ENCODE results near the gene NDST1. TPM values are rescaled to one million over a fixed set of nuclear protein-coding genes. Genes with fewer than 3 reads are reported as not detected.

The NDST1 gene
- polyA plus RNA-seq, 1 of the 3 experiments (the other 2 are of a cell fraction) = 29.2 TPM

DNA sequence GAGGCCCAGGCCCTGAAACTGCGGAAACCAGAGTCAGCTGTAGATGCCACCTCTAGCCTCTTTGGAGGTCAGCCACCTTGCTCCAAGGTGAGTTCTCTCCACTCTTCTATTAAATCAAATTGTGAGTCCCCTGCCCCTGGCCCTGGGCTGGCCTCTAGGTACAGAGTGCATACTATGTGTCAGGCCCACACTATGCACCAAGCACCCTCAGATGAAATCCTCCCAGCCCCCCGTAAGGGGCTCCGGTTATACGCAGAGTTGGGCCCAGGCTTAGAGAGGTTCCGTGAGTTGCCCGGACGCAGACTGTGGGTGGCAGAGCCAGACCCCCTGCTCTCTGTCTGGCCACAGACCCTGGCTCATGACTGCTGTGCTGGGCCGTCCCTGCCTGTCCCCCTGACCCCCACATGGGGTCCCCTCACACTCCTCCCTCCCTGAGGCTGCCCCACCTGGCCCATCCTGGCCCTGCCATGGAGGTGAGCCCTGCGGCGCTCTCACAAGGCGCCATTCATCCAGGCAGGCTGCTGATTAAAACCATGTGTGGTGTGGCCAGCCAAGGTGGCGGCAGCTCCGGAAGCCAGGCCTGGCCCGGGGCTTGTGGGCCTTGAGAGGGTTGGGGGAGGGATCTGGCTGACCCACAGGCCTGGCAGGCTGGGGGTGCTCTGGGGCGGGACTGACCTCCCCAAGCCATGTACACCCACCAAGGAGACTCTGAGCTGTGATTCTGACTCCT is 67.1 kb downstream of the NDST1 start (continued):
- TF ChIP-seq TEAD4 (IDR thresholded peaks at IDR 0.05; ENCODE audit: borderline replicate concordance, insufficient read depth) (no peak), NRF1 (IDR thresholded peaks at IDR 0.05; ENCODE audit: low read depth, low read length) (no peak), RAD21 (IDR thresholded peaks at IDR 0.05; ENCODE audit: low read length) (no peak), MEF2A (IDR thresholded peaks at IDR 0.05; ENCODE audit: borderline replicate concordance, low read depth) (no peak), IRF3 (IDR thresholded peaks at IDR 0.05; ENCODE audit: low read depth, low read length) (no peak), ELF1 (IDR thresholded peaks at IDR 0.05) (no peak), CHD2 (IDR thresholded peaks at IDR 0.05; ENCODE audit: low read length, partially characterized antibody) (peak; percentile 87), EZH2phosphoT487 (IDR thresholded peaks at IDR 0.05; ENCODE audit: borderline replicate concordance, low read depth) (no peak), JUND (IDR thresholded peaks at IDR 0.05) (no peak), MXI1 (IDR thresholded peaks at IDR 0.05; ENCODE audit: low read depth, low read length) (no peak), FOXM1 (IDR thresholded peaks at IDR 0.05; ENCODE audit: low read depth) (no peak), NFIC (IDR thresholded peaks at IDR 0.05; ENCODE audit: borderline replicate concordance) (peak; percentile 69), RXRA (IDR thresholded peaks at IDR 0.05; ENCODE audit: borderline replicate concordance, low read depth) (no peak), TCF12 (IDR thresholded peaks at IDR 0.05) (peak; percentile 97), SMC3 (IDR thresholded peaks at IDR 0.05; ENCODE audit: low read depth, low read length) (0 out of 2 replicates have a peak, but pooled peaks have one; percentile 9), PBX3 (IDR thresholded peaks at IDR 0.05) (no peak), FOXJ3 (CRISPR knock-in tag; IDR thresholded peaks at IDR 0.05) (peak; percentile 97), POLR2AphosphoS5 (IDR thresholded peaks at IDR 0.05; ENCODE audit: low read depth, low read length) (peak; percentile 58; the same call in 1 of the 2 replicates), RFX5 (IDR thresholded peaks at IDR 0.05; ENCODE audit: low read length) (no peak), GABPA (IDR thresholded peaks at IDR 0.05; ENCODE audit: low read depth) (no peak), GATA2 (CRISPR knock-in tag; IDR thresholded peaks at IDR 0.05) (peak; percentile 76; the same call in 1 of the 2 replicates), TAF1 (IDR thresholded peaks at IDR 0.05; ENCODE audit: borderline replicate concordance, low read depth, low read length) (peak; percentile 33; the same call in 1 of the 2 replicates), SIN3A (IDR thresholded peaks at IDR 0.05; ENCODE audit: borderline replicate concordance, low read depth, low read length) (no peak), FOSL2 (IDR thresholded peaks at IDR 0.05; ENCODE audit: borderline replicate concordance, low read depth) (no peak)
- TF ChIP-seq, protein P1, sequence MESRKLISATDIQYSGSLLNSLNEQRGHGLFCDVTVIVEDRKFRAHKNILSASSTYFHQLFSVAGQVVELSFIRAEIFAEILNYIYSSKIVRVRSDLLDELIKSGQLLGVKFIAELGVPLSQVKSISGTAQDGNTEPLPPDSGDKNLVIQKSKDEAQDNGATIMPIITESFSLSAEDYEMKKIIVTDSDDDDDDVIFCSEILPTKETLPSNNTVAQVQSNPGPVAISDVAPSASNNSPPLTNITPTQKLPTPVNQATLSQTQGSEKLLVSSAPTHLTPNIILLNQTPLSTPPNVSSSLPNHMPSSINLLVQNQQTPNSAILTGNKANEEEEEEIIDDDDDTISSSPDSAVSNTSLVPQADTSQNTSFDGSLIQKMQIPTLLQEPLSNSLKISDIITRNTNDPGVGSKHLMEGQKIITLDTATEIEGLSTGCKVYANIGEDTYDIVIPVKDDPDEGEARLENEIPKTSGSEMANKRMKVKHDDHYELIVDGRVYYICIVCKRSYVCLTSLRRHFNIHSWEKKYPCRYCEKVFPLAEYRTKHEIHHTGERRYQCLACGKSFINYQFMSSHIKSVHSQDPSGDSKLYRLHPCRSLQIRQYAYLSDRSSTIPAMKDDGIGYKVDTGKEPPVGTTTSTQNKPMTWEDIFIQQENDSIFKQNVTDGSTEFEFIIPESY (IDR thresholded peaks at IDR 0.05; ENCODE audit: borderline replicate concordance, low read depth) = no peak
- TF ChIP-seq, protein P2, sequence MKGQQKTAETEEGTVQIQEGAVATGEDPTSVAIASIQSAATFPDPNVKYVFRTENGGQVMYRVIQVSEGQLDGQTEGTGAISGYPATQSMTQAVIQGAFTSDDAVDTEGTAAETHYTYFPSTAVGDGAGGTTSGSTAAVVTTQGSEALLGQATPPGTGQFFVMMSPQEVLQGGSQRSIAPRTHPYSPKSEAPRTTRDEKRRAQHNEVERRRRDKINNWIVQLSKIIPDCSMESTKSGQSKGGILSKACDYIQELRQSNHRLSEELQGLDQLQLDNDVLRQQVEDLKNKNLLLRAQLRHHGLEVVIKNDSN (IDR thresholded peaks at IDR 0.05; ENCODE audit: borderline replicate concordance, low read depth) = no peak
